Memory B cell (primary cell): Measurements from ENCODE around the gene ETS2.
"Not testable (repeated sequence)": the region's sequence is repeated elsewhere in the genome, so short reads cannot be mapped to it uniquely, and the experiment has no call there.

Source experiments
- ATAC-seq: fragments of 150-1000 bp; cut with Tn5 transposase; 2 replicates; pipeline ENCODE4 v1.10.0; 2021; ENCODE audit warnings: low read depth, mild to moderate bottlenecking, moderate library complexity
- DNase-seq, 2 donors: peaks; one replicate each; pipeline ENCODE4 v3.0.0; 2022; ENCODE audit warnings: low spot score in 2 of 2
- H3K27ac Mint-ChIP-seq: one replicate; pipeline ENCODE4 v1.8.0; 2022; ENCODE audit warnings: mild to moderate bottlenecking, moderate library complexity, mixed read lengths
- H3K27me3 Mint-ChIP-seq: one replicate; pipeline ENCODE4 v1.8.0; 2022; ENCODE audit warnings: mixed read lengths
- H3K36me3 Mint-ChIP-seq: one replicate; pipeline ENCODE4 v1.8.0; 2022; ENCODE audit warnings: mild to moderate bottlenecking, mixed read lengths
- H3K4me1 Mint-ChIP-seq: one replicate; pipeline ENCODE4 v1.8.0; 2022; ENCODE audit warnings: mixed read lengths
- H3K4me3 Mint-ChIP-seq: one replicate; pipeline ENCODE4 v1.8.0; 2022; ENCODE audit warnings: mild to moderate bottlenecking, moderate library complexity, mixed read lengths
- H3K9me3 Mint-ChIP-seq: one replicate; pipeline ENCODE4 v1.8.0; 2022; ENCODE audit warnings: mixed read lengths

ETS2 gene

GRCh38 chr21:38822778-38823238 is 17.1 kb downstream of the ETS2 start:
- Mint-ChIP-seq H3K27ac (no peak overlapping the region), H3K27me3 (no peaks in the 10 kb centered on the region), H3K4me3 (no peak overlapping the region), H3K36me3 (peaks cover 20% of the 10 kb centered on the region), H3K9me3 (peaks cover 2% of the 10 kb centered on the region), H3K4me1 (no peaks in the 10 kb centered on the region)
- ATAC-seq (no peak), DNase-seq (no peak)

GRCh38 chr21:38823737-38824123 is 18.0 kb downstream of the ETS2 start:
- DNase-seq (no peak), ATAC-seq (no peak)
- H3K4me3 Mint-ChIP-seq, result no peak overlapping the region
- no peaks in the 10 kb centered on the region for H3K27me3 Mint-ChIP-seq
- no peaks in the 10 kb centered on the region for H3K4me1 Mint-ChIP-seq
- H3K27ac Mint-ChIP-seq, result no peak overlapping the region
- H3K9me3 Mint-ChIP-seq, result peaks cover 2% of the 10 kb centered on the region
- peaks cover 13% of the 10 kb centered on the region for H3K36me3 Mint-ChIP-seq

GRCh38 chr21:38824124-38824822 is 18.5 kb downstream of the ETS2 start:
- peaks cover 9% of the 10 kb centered on the region for H3K36me3 Mint-ChIP-seq
- H3K4me3 Mint-ChIP-seq, result no peak overlapping the region
- H3K4me1 Mint-ChIP-seq, result no peaks in the 10 kb centered on the region
- H3K27ac Mint-ChIP-seq, result no peak overlapping the region
- no peak for ATAC-seq
- no peak for DNase-seq
- no peaks in the 10 kb centered on the region for H3K27me3 Mint-ChIP-seq
- no peaks in the 10 kb centered on the region for H3K9me3 Mint-ChIP-seq

GRCh38 chr21:38825269-38825668 is 19.5 kb downstream of the ETS2 start:
- no peaks in the 10 kb centered on the region for H3K9me3 Mint-ChIP-seq
- DNase-seq, result no peak
- H3K4me3 Mint-ChIP-seq, result no peak overlapping the region
- H3K4me1 Mint-ChIP-seq, result no peaks in the 10 kb centered on the region
- no peak for ATAC-seq
- peaks cover 8% of the 10 kb centered on the region for H3K36me3 Mint-ChIP-seq
- H3K27ac Mint-ChIP-seq, result no peak overlapping the region
- no peaks in the 10 kb centered on the region for H3K27me3 Mint-ChIP-seq

GRCh38 chr21:38825921-38826320 is 20.2 kb downstream of the ETS2 start:
- Mint-ChIP-seq H3K27ac (no peak overlapping the region), H3K27me3 (no peaks in the 10 kb centered on the region), H3K4me3 (no peak overlapping the region), H3K36me3 (peaks cover 5% of the 10 kb centered on the region), H3K4me1 (peaks cover 4% of the 10 kb centered on the region), H3K9me3 (no peaks in the 10 kb centered on the region)
- DNase-seq (no peak), ATAC-seq (no peak)

- not testable (repeated sequence) for DNase-seq, H3K27ac Mint-ChIP-seq, H3K4me3 Mint-ChIP-seq, ATAC-seq, H3K27me3 Mint-ChIP-seq, H3K9me3 Mint-ChIP-seq, H3K36me3 Mint-ChIP-seq
- peaks cover 15% of the 10 kb centered on the region for H3K4me1 Mint-ChIP-seq
Measured at GRCh38 chr21:38828111-38828510, 22.4 kb downstream of the ETS2 start.

GRCh38 chr21:38830671-38831525 is 25.2 kb downstream of the ETS2 start:
- DNase-seq (peak in 1 of 2 donors; percentile 22), ATAC-seq (peak; percentile 90)
- Mint-ChIP-seq H3K9me3 (no peaks in the 10 kb centered on the region), H3K4me3 (peak overlapping the region; percentile 40), H3K27ac (peak overlapping the region; percentile 80), H3K4me1 (peaks cover 17% of the 10 kb centered on the region), H3K36me3 (no peaks in the 10 kb centered on the region), H3K27me3 (peaks cover 9% of the 10 kb centered on the region)

GRCh38 chr21:38831526-38832467 is 26.1 kb downstream of the ETS2 start:
- H3K27me3 Mint-ChIP-seq, result peaks cover 9% of the 10 kb centered on the region
- H3K27ac Mint-ChIP-seq, result peak overlapping the region; percentile 80
- H3K9me3 Mint-ChIP-seq, result no peaks in the 10 kb centered on the region
- peak overlapping the region; percentile 40 for H3K4me3 Mint-ChIP-seq
- H3K36me3 Mint-ChIP-seq, result no peaks in the 10 kb centered on the region
- DNase-seq (peak in 1 of 2 donors; percentile 40), ATAC-seq (peak; percentile 83)
- H3K4me1 Mint-ChIP-seq, result peaks cover 17% of the 10 kb centered on the region

GRCh38 chr21:38832664-38833063 is 26.9 kb downstream of the ETS2 start:
- Mint-ChIP-seq H3K4me3 (no peak overlapping the region), H3K9me3 (no peaks in the 10 kb centered on the region), H3K4me1 (peaks cover 17% of the 10 kb centered on the region), H3K27me3 (peaks cover 9% of the 10 kb centered on the region), H3K36me3 (no peaks in the 10 kb centered on the region), H3K27ac (no peak overlapping the region)
- DNase-seq (no peak), ATAC-seq (no peak)

- Mint-ChIP-seq H3K9me3 (no peaks in the 10 kb centered on the region), H3K4me3 (no peak overlapping the region), H3K4me1 (peaks cover 17% of the 10 kb centered on the region), H3K27ac (no peak overlapping the region), H3K27me3 (peaks cover 11% of the 10 kb centered on the region), H3K36me3 (no peaks in the 10 kb centered on the region)
- ATAC-seq (no peak), DNase-seq (no peak)
Measured at GRCh38 chr21:38833117-38833516, 27.4 kb downstream of the ETS2 start.

GRCh38 chr21:38834725-38835124 is 29.0 kb downstream of the ETS2 start:
- H3K36me3 Mint-ChIP-seq, result no peaks in the 10 kb centered on the region
- no peak overlapping the region for H3K27ac Mint-ChIP-seq

GRCh38 chr21:38837806-38838461 is 32.2 kb downstream of the ETS2 start:
- no peak overlapping the region for H3K27ac Mint-ChIP-seq
- ATAC-seq (no peak), DNase-seq (no peak)
- H3K4me3 Mint-ChIP-seq, result no peak overlapping the region
- H3K9me3 Mint-ChIP-seq, result no peaks in the 10 kb centered on the region
- H3K4me1 Mint-ChIP-seq, result peaks cover 3% of the 10 kb centered on the region
- peaks cover 16% of the 10 kb centered on the region for H3K27me3 Mint-ChIP-seq
- no peaks in the 10 kb centered on the region for H3K36me3 Mint-ChIP-seq

More at GRCh38 chr21:38834725-38835124, 29.0 kb downstream of the ETS2 start:
- peaks cover 13% of the 10 kb centered on the region for H3K27me3 Mint-ChIP-seq
- no peak overlapping the region for H3K4me3 Mint-ChIP-seq
- ATAC-seq (no peak), DNase-seq (no peak)
- H3K4me1 Mint-ChIP-seq, result peaks cover 17% of the 10 kb centered on the region
- H3K9me3 Mint-ChIP-seq, result no peaks in the 10 kb centered on the region

GRCh38 chr21:38838598-38839327 is 33.0 kb downstream of the ETS2 start:
- Mint-ChIP-seq H3K4me3 (no peak overlapping the region), H3K27ac (no peak overlapping the region), H3K27me3 (peaks cover 15% of the 10 kb centered on the region), H3K36me3 (no peaks in the 10 kb centered on the region), H3K4me1 (no peaks in the 10 kb centered on the region), H3K9me3 (no peaks in the 10 kb centered on the region)
- DNase-seq (peak in 1 of 2 donors; percentile 2), ATAC-seq (no peak)
